GM12878 (cell line): Measurements from ENCODE around the gene USP10. TPM values are rescaled to one million over a fixed set of nuclear protein-coding genes. Genes with fewer than 3 reads are reported as not detected.

Experiments
- DPF2 ChIP-seq: fragments of 450-650 bp; IDR thresholded peaks from 2 replicates; pipeline ENCODE4 v1.6.1; 2017; ENCODE audit warnings: mild to moderate bottlenecking
- RFX5 ChIP-seq: IDR thresholded peaks from 2 replicates; pipeline ENCODE4 v1.6.1; 2011; ENCODE audit warnings: low read depth, low read length, improper control_type of control experiment
- TARDBP ChIP-seq: IDR thresholded peaks from 2 replicates; pipeline ENCODE4 v1.6.1; 2016; ENCODE audit warnings: borderline replicate concordance
- ZSCAN29 ChIP-seq: fragments of 450-650 bp; IDR thresholded peaks from 2 replicates; pipeline ENCODE4 v1.6.1; 2017; ENCODE audit warnings: mild to moderate bottlenecking, moderate library complexity
- polyA plus RNA-seq, 11 experiments: library from polyadenylated mRNA; depleted of rRNA in 4 of 11; unstranded in 6 of 11; stranded (reverse) in 5 of 11; fragments of >200 nt; fragmentation: Nextera tagmentation in 4 of 11; fragmentation: Illumina TruSeq in 1 of 11; extraction: Ambion mirVana in 4 of 11; extraction: Trizol in 1 of 11; gene quantifications; 1 replicate in 1 of 11; 2 replicates in 10 of 11; pipeline versions ENCODE4 v1.2.1 to v1.2.3, GENCODE V29; 2011 to 2016; ENCODE audit warnings: inconsistent platforms in 2 of 11, missing spikeins in 2 of 11, low read depth in 1 of 11
- total RNA-seq, 4 experiments: library from RNA; depleted of rRNA in 3 of 4; stranded (reverse); fragments of >200 nt in 3 of 4; fragmentation: Illumina TruSeq in 1 of 4; extraction: Trizol in 1 of 4; gene quantifications; 2 replicates each; pipeline versions ENCODE4 v1.2.1 to v1.2.3, GENCODE V29; 2013 to 2021
- TF ChIP-seq, protein P1 (sequence below): fragments of 450-650 bp; conservative IDR thresholded peaks from 2 replicates; pipeline ENCODE4 v1.6.1; 2017; ENCODE audit warnings: mild to moderate bottlenecking, moderate library complexity
- TF ChIP-seq, protein P2 (sequence below): fragments of 450-650 bp; IDR thresholded peaks from 2 replicates; pipeline ENCODE4 v1.6.1; 2014; ENCODE audit warnings: mild to moderate bottlenecking
- TF ChIP-seq, protein P3 (sequence below): fragments of 450-650 bp; IDR thresholded peaks from 2 replicates; pipeline ENCODE4 v1.6.1; 2018; ENCODE audit warnings: borderline replicate concordance, mild to moderate bottlenecking; ENCODE audit not compliant: partially characterized antibody

The USP10 gene
- total and polyA plus RNA-seq, 10 of the 15 experiments (the other 5 are each of a cell fraction or from before 2014, with no cell fraction given), result 46.1 to 160 (median 105) TPM

DNA sequence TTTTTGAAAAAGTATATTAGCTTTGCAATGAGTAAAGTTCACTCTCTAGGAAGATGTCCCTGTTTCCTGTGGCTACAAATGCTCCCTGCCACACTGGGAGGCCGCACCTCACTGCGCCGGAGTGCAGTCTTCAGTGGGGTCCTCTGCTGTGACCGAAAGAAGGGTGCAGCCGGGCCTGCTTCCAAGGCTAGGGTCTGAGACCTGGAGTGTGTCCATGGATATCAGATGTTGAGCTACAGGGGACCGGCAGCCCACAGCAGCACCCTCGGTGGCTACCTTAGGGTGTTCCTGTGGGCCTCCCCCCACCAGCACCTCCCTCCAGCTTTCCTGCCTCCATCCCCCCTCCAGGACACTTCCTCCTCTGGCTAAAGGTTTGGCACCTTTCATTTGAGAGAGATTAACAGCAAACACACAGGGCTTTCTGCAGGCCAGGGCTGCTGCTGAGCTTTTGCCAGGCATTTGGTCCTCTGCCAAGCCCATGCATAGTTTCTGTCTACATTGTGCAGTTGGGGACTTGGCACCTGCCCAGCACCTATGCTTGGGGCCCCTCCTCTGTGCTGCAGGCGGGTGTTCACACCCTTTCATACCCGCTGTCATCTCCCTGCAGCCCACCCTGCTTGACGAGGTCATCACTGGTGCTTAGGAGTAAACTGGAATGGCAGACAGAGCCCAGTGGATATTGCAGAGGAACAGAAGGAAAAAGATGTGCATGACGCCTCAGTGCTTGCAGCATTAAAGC is 86.2 kb downstream of the USP10 start (continued):
- TF ChIP-seq, protein P1, sequence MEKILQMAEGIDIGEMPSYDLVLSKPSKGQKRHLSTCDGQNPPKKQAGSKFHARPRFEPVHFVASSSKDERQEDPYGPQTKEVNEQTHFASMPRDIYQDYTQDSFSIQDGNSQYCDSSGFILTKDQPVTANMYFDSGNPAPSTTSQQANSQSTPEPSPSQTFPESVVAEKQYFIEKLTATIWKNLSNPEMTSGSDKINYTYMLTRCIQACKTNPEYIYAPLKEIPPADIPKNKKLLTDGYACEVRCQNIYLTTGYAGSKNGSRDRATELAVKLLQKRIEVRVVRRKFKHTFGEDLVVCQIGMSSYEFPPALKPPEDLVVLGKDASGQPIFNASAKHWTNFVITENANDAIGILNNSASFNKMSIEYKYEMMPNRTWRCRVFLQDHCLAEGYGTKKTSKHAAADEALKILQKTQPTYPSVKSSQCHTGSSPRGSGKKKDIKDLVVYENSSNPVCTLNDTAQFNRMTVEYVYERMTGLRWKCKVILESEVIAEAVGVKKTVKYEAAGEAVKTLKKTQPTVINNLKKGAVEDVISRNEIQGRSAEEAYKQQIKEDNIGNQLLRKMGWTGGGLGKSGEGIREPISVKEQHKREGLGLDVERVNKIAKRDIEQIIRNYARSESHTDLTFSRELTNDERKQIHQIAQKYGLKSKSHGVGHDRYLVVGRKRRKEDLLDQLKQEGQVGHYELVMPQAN, result no peak
- TF ChIP-seq RFX5, result no peak
- no peak for TF ChIP-seq TARDBP
- TF ChIP-seq, protein P2, sequence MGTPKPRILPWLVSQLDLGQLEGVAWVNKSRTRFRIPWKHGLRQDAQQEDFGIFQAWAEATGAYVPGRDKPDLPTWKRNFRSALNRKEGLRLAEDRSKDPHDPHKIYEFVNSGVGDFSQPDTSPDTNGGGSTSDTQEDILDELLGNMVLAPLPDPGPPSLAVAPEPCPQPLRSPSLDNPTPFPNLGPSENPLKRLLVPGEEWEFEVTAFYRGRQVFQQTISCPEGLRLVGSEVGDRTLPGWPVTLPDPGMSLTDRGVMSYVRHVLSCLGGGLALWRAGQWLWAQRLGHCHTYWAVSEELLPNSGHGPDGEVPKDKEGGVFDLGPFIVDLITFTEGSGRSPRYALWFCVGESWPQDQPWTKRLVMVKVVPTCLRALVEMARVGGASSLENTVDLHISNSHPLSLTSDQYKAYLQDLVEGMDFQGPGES, result no peak
- TF ChIP-seq DPF2, result no peak
- TF ChIP-seq ZSCAN29, result no peak
- TF ChIP-seq, protein P3, sequence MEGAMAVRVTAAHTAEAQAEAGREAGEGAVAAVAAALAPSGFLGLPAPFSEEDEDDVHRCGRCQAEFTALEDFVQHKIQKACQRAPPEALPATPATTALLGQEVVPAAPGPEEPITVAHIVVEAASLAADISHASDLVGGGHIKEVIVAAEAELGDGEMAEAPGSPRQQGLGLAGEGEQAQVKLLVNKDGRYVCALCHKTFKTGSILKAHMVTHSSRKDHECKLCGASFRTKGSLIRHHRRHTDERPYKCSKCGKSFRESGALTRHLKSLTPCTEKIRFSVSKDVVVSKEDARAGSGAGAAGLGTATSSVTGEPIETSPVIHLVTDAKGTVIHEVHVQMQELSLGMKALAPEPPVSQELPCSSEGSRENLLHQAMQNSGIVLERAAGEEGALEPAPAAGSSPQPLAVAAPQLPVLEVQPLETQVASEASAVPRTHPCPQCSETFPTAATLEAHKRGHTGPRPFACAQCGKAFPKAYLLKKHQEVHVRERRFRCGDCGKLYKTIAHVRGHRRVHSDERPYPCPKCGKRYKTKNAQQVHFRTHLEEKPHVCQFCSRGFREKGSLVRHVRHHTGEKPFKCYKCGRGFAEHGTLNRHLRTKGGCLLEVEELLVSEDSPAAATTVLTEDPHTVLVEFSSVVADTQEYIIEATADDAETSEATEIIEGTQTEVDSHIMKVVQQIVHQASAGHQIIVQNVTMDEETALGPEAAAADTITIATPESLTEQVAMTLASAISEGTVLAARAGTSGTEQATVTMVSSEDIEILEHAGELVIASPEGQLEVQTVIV, result no peak
